HG02943 (cell line): ENCODE measurements around the gene SLC12A7.

Experiments
- ATAC-seq: cut with Tn5 transposase; IDR thresholded peaks from one replicate; pipeline ENCODE4 v1.9.1; 2021; ENCODE audit warnings: mild to moderate bottlenecking, low read depth, moderate library complexity; ENCODE audit not compliant: unreplicated experiment

The SLC12A7 gene

DNA sequence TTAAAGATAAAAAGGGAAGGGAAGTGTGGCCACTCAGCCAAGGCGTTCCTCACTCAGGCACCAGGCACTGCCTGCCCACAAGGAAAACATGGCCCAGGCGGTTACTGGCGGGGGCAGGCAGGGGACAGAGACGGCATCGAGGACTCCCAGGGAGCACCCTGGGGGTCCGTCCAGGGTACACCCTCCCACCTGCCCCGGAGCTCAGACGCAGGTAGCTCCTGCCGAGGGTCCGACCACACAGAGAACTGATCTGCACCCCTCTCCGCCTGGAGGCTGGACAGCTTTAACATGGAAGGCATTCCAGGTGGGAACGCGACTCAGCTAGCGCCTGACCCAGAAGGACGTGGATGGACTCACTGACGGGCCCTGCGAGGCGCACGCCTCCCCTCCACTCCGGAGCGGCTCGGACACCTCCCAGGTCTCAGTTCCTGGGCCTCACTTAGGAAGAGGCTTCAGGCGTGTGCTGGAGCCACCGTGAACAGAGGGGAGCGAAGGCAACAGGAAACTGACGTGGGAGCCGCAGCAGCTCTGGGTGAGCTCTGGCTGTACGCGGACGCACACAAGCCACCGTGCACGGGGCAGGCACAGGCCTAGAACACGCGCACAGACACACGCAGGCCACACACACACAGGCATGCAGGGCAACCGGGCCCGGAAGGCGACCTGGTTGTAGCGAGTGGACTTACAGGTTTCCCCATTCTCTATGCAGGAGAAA, 55.8 kb downstream of the SLC12A7 start:
- no peak for ATAC-seq

DNA sequence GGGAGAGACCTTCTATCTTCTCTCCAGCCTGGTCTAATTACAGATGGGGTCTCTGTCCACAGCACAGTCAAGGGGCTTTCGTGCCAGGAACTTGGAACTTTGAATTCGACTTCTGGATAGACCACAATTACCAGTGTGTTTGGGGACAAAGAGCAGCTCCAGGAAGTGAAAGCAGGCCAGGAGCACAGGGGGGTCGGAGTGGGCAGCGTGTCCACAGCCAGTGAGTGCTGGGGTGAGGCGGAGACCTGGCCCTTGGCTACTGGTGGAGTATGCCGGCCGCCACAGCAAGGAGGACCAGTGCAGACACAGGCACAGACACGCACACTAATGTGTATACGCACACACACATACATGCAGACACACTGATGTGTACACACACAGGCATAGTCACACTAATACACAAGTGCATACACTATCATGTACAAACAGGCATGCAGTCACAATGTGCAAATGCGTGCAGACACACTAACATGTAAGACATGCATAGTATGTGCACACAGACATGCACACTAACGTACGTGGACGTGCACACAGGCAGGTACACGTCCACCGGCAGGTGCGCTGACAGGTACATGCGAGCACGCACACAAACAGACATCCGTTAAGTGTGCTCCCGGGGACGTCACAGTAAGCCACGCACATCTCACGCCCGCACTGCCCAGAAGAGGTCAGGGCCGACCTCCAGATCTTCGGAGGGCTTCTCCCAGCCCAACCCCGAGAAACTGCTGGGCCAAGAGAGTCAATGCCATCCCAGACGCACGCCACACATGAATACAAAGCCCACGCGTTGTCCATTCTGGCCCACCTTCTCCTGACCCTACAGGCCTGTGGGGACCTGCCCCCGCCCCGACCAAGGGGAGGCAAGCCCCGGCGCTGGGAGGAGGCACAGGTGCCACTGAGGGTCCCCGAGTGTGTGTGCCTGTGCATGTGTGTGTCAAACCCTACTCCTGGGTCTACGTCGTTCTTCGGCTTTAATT, 56.8 kb downstream of the SLC12A7 start:
- no peak for ATAC-seq

DNA sequence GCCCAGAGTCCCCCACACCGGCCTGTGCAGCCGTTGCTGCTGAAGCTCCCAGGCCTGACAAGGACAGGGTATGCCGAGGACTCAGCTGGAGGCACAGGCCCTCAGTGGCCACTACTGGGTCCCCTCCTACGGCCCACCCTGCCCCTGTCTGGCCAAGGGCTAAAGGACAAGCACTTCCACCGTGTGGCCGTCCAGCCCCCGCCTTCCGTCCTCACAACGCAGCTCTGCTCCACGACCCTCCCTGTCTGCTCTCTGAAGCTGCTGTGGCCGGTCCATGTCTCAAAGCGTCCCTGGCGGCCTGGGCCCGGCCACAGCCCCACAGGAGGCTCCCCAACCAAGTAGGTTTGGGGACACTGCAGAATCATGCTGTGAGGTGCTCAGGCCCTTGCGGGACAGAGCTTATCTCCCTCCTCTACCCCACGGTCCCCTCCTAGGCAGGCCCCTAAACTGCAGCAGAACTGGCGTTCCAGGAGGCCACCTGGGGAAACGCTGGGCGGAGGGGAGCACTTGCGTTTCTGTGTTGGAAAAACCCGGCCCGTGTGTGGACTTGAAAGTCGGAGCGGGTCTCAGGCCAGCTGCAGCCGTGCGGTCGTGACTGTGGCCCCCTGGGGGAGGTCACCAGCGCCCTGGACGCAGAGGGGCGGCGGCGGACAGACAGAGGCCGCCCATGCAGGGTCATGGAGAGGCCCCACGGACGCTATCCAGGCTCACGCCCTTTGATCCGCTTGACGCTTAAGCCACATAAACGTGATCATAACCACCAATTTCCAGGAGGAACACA, 57.7 kb downstream of the SLC12A7 start:
- ATAC-seq = no peak

DNA sequence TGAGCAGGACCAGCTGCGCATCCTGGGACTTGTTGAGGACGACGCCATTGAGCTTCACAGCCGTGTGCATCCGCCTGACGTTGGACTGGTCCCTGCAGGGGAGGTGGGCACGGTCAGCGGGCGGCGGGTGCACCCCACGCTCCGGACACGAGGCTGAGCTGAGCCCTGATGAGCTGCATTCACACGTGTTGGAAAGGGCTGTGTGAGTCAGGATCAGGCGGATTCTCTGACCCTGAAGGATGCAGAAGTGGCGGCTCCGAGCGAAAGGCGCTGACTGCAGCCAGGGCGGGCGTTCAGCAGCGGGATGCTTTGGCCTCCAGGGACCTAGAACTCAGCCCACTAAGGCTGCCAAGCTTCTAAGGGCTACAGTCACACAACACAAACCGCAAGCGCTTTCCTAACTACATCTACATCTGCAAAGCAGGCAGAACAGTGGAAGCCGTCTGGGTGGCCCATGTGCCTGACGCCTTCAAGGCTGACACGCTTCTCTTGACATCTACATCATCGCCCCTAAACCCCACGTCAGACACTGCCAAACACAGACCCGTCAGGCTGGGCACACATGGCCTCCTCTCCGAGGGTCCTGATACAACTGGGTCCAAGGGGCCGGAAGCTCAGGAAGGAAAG, 58.4 kb downstream of the SLC12A7 start:
- ATAC-seq = no peak

DNA sequence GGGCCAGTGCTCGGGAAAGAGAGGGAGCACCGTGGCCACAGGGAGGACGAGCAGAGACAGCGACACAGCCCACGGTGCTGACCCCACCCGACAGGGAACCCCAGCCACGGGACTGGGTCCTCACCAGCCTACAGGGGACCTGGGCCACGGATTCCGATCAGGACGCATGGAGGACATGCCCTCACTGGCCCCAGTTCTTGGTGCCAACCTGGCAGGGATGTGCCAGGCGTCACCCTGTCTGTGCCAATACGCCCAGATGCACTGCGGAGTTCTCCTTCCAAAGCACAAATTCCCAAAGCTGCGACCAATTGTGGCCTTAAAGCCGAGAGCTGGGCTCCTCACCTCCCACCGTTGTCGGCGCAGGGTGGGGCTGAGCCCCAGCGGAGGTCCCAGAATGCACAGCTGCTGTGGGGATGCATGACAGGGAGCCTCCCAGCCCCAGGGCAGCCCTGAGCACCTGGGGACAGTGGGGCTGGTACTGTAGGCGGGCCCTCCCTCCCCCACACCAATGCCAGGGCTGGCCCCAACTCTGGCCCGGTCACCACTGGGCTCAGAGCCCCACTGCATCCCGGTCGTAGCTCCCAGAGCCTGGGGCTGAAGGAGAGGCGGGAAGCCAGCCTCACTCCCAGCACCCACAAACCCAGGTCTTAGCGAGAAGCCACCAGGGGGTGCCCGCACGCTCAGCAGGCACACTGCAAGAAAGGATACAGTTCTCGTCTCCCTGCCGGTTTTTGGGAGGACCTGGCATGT, 59.0 kb downstream of the SLC12A7 start:
- ATAC-seq = no peak

DNA sequence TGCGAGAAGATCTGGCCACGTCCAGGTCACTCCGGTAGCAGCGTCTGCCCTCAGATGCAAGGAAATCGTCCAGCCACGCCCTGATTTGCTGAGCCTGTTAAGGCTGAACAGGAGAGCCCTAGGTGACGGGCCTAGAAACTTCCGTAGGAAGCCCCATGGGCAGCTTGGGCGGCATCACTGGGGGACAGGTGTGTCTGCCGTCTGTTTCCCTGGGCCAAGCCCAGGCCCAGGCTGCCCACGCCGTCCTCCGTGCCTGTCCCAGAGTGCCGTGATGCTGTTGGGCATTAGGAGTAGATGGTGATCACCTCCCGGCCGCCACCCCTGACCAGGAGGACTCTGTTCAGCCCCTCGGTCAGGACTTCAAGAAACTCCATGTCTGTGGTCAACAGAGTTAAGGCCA, 59.8 kb downstream of the SLC12A7 start:
- no peak for ATAC-seq

DNA sequence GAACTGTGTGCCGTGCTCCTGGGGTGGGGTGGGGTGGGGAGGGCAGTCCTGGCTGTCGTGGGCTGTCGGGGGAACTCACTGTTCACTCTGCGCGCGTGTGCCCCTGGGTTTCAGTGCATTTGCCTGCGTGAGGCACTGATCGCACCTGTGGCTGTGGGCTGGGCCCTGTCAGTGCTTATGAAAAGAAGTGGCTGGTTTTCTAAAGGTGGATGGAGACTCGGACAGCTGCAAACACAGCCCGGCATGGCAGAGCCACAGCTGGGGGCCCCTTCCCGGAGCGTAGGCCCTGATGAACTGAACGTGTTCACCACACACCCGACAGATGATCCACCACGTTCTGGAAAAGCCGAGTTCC, 60.5 kb downstream of the SLC12A7 start:
- no peak for ATAC-seq

DNA sequence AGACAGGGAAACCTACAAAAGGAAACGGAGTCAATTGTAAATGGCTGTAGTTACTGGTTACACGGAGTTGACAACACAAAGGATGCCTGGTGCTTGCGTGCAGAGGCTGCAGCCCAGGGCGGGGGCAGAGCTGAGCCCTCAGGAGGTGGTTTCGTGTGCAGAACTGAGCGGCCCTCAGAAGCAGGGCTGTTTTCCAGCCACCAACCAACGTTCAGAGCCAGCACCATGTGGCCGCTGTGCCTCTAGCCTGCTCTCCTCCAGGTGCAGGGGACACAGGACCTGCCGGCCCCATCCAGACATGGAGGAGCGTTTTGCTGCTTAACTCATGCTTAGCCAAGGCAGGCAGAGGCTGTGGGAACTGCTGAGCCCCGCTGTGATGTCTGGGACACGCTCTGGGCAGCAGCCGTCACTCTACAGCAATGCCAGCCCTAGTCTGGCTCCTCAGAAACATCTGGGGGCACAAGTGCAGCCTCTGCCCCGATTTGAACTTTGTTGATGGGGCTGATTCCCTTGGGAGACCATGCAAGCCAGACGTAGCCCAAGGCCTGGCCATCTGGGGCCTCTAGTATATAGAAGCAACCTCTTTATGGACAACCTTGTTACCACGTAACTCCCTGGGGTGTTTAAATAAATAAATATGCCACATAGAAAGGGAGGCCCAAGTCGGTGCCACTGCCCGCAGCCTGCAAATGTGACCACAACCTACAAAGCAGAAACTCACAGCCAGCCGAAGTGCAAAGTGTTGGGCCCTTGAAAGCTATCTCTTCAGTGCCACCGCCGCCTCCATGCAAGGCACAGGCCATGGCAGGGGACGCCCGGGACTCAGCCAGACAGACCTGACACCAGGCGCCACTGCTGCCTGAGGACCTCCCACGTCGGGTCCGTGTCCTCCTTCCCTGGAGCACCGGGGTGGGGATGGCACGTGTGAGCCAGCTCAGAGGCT, 61.2 kb downstream of the SLC12A7 start:
- no peak for ATAC-seq

DNA sequence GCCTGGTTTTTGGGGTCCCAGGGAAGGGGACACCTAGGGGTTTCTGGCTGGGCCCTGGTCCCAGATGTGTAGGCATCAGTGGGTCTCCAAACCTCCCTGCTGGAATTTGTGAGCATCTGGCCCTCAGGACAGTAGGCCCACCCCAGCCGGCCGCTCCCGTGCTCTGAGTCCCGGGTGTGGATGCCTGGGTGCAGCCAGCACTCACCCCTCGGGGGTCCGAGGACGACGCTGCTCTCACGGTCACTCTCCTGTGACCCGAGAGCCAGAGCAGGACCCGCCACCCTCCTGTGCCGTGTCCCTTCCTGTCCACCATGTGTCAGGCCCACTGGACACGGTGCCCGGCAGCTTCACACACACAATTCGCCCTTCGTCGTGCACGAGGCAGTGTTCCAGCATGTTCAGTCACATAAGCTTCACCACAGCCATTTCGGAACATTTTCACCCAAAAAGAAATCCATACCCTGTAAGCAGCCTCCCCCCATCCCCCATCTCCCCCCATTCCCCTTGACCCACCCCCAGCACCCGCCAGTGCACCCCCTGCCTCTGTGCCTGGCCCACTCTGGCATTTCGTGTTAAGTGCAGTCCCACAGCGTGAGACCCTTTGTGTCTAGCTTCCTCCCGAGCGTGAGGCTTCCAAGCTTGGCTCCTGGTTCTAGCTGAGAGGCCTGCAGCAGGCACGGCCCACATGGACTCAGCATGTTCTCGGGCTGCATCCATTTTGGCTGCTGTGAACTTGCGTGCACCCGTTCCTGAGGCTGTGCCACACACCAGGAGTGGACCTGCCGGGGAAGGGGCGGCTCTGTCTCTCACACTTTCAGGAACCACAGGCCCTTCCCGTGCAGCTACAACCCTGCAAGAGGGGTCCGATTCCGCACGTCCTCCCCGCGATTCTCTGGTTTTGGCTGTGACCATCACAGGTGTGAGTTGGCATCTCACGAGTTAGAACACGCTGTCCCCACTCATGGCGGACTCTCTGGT, 62.7 kb downstream of the SLC12A7 start:
- no peak for ATAC-seq

DNA sequence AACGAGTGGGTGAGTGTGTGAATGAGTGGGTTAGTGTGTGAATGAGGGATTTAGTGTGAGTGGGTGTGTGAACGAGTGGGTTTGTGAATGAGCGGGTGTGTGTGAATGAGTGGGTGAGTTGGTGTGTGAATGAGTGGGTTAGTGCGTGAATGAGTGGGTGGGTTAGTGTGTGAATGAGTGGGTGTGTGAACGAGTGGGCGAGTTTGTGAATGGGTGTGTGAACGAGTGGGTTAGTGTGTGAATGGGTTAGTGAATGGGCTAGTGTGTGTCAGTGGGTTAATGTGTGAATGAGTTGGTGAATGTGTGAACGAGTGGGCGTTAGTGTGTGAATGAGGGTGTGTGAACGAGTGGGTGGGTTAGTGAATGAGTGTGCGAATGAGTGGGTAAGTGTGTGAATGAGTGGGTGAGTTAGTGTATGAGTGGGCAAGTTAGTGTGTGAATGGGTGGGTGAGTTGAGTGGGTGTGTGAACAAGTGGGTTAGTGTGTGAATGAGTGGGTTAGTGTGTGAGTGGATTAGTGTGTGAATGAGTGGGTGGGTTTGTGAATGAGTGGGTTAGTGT, 63.6 kb downstream of the SLC12A7 start:
- ATAC-seq = no peak

DNA sequence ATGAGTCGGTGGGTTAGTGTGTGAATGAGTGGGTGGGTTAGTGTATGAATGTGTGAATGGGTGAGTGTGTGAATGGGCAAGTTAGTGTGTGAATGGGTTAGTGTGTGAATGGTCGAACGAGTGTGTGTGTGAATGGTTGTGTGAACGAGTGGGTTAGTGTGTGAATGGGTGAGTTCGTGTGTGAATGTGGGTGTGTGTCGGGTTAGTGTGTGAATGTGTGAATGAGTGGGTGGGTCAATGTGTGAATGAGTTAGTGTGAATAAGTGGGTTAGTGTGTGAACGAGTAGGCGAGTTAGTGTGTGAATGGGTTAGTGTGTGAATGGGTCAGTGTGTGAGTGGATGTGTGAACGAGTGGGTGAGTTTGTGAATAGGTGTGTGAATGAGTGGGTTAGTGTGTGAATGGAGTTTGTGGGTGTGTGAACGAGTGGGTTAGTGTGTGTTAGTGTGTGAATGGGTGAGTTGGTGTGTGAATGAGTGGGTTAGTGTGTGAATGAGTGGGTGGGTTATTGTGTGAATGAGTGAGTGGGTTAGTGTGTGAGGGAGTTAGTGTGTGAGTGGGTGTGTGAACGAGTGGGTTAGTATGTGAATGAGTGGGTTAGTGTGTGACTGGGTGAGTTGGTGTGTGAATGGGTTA, 64.4 kb downstream of the SLC12A7 start:
- no peak for ATAC-seq

DNA sequence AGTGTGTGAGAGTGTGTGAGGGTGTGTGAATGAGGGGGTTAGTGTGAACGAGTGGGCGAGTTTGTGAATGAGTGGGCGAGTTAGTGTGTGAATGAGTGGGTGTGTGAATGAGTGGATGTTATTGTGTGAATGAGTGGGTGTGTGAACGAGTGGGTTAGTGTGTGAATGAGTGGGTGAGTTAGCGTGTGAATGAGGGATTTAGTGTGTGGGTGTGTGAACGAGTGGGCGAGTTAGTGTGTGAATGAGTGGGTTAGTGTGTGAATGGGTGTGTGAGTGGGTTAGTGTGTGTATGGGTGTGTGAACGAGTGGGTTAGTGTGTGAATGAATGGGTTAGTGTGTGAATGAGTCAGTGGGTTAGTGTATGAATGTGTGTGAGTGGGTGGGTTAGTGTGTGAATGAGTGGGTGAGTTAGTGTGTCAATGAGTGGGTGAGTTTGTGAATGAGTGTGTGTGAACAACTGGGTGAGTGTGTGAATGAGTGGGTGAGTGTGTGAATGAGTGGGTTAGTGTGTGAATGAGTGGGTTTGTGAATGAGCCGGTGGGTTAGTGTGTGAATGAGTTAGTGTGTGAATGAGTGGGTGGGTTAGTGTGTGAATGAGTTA, 65.8 kb downstream of the SLC12A7 start:
- no peak for ATAC-seq

DNA sequence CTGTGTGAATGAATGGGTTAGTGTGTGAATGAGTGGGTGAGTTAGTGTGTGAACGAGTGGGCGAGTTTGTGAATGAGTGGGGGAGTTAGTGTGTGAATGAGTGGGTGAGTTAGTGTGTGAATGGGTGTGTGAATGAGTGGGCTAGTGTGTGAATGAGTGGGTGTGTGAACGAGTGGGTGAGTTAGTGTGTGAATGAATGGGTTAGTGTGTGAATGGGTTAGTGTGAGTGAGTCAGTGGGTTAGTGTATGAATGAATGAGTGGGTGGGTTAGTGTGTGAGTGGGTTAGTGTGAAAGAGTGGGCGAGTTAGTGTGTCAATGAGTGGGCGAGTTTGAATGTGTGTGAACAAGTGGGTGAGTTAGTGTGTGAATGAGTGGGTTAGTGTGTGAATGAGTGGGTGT, 67.7 kb downstream of the SLC12A7 start:
- ATAC-seq = no peak

DNA sequence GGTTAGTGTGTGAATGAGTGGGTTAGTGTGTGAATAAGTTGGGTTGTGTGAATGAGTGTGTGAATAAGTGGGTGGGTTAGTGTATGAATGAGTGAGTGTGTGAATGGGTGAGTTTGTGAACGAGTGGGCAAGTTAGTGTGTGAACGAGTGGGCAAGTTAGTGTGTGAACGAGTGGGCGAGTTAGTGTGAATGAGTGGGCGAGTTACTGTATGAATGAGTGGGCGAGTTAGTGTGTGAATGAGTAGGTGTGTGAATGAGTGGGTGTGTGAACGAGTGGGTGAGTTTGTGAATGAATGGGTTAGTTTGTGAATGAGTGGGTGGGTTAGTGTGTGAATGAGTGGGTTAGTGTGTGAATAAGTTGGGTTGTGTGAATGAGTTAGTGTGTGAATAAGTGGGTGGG, 68.5 kb downstream of the SLC12A7 start:
- no peak for ATAC-seq

DNA sequence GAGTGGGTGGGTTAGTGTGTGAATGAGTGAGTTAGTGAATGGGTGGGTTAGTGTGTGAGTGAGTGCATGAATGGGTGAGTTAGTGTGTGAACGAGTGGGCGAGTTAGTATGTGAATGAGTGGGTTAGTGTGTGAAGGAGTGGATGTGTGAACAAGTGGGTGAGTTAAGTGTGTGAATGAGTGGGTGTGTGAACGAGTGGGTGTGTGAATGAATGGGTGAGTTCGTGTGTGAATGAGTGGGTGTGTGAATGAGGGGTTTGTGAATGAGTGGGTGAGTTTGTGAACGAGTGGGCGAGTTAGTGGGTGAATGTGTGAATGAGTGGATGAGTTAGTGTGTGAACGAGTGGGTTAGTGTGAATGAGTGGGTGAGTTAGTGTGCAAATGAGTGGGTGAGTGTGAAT, 69.2 kb downstream of the SLC12A7 start:
- ATAC-seq = no peak
